GM18861 (cell line): ENCODE results near the gene DPEP2.
"Not testable (repeated sequence)": the region's sequence is repeated elsewhere in the genome, so short reads cannot be mapped to it uniquely, and the experiment has no call there.

Experiments
- ATAC-seq: cut with Tn5 transposase; IDR thresholded peaks from one replicate; pipeline ENCODE4 v1.9.1; 2021; ENCODE audit not compliant: unreplicated experiment

Gene DPEP2

GRCh38 chr16:67998779-67999688, at the start of gene DPEP2:
DPEP2 (minus strand) TSS chr16:67999484; CDS start chr16:67993212, 6,272 bp downstream.
- not testable (repeated sequence) for ATAC-seq

GRCh38 chr16:68047987-68048386, 48.7 kb upstream of the DPEP2 start:
- ATAC-seq, result no peak

GRCh38 chr16:68046106-68046505, 46.8 kb upstream of the DPEP2 start:
- ATAC-seq, result no peak

GRCh38 chr16:68041783-68042182, 42.5 kb upstream of the DPEP2 start:
- no peak for ATAC-seq

- peak; percentile 71 for ATAC-seq
Measured at GRCh38 chr16:68040506-68041288, 41.4 kb upstream of the DPEP2 start.

- no peak for ATAC-seq
Measured at GRCh38 chr16:68037841-68038597, 38.7 kb upstream of the DPEP2 start.

GRCh38 chr16:68035227-68035626, 35.9 kb upstream of the DPEP2 start:
- ATAC-seq, result no peak

GRCh38 chr16:68033101-68033500, 33.8 kb upstream of the DPEP2 start:
- ATAC-seq, result no peak

- no peak for ATAC-seq
Measured at GRCh38 chr16:68031951-68032350, 32.7 kb upstream of the DPEP2 start.

GRCh38 chr16:68030108-68030507, 30.8 kb upstream of the DPEP2 start:
- ATAC-seq, result not testable (repeated sequence)

- ATAC-seq, result no peak
Measured at GRCh38 chr16:68028996-68029395, 29.7 kb upstream of the DPEP2 start.

GRCh38 chr16:68022728-68023537, 23.6 kb upstream of the DPEP2 start, which contains the start of the genes DDX28 and DUS2:
DDX28 (minus strand) TSS chr16:68023232; CDS start chr16:68023202, 30 bp downstream.
DUS2 (plus strand) TSS chr16:68023284; CDS start chr16:68038024, 14,740 bp downstream.
- peak; percentile 67 for ATAC-seq

GRCh38 chr16:68022278-68022727, 23.0 kb upstream of the DPEP2 start:
- no peak for ATAC-seq

GRCh38 chr16:68021490-68021889, 22.2 kb upstream of the DPEP2 start:
- ATAC-seq, result no peak

- ATAC-seq, result no peak
Measured at GRCh38 chr16:68019167-68019680, 19.9 kb upstream of the DPEP2 start.

GRCh38 chr16:68015681-68016080, 16.4 kb upstream of the DPEP2 start, which contains the start of gene DPEP2NB:
DPEP2NB (minus strand) TSS chr16:68015911; CDS start chr16:68015770, 141 bp downstream.
- no peak for ATAC-seq

GRCh38 chr16:68013440-68013839, 14.2 kb upstream of the DPEP2 start:
- no peak for ATAC-seq

GRCh38 chr16:68009872-68010271, 10.6 kb upstream of the DPEP2 start:
- ATAC-seq, result not testable (repeated sequence)

- no peak for ATAC-seq
Measured at GRCh38 chr16:68009157-68009735, 10.0 kb upstream of the DPEP2 start.
